Bone marrow (tissue), 2 donors: ENCODE data around the gene OS9.
A peak's percentile ranks its signal among the peaks of the same experiment; 100 is the strongest.

ENCODE experiments used
- DNase-seq, 2 donors: peaks; one replicate each; lab custom pipeline; 2025; lab: John Stamatoyannopoulos, UW

The OS9 gene

GRCh38 chr12:57737467-57738460 is 43.8 kb downstream of the OS9 start:
- no peak for DNase-seq

- DNase-seq = no peak
Measured at GRCh38 chr12:57738661-57739237, 44.8 kb downstream of the OS9 start, which contains the start of gene AGAP2. TSS of gene AGAP2 (minus strand) at chr12:57738742. CDS start at chr12:57738246, 496 bp downstream.

- no peak for DNase-seq
Measured at GRCh38 chr12:57739387-57739786, 45.5 kb downstream of the OS9 start.

- DNase-seq = no peak
Measured at GRCh38 chr12:57739914-57740538, 46.1 kb downstream of the OS9 start.

- peak in 1 of 2 donors; percentile 63 for DNase-seq
Measured at GRCh38 chr12:57740656-57741412, 46.9 kb downstream of the OS9 start.

GRCh38 chr12:57741413-57741789 is 47.5 kb downstream of the OS9 start:
- no peak for DNase-seq

- DNase-seq = peak; percentile 18 to 55
Measured at GRCh38 chr12:57741844-57742738, 48.2 kb downstream of the OS9 start.

GRCh38 chr12:57743769-57744168 is 49.8 kb downstream of the OS9 start:
- no peak for DNase-seq

- peak in 1 of 2 donors; percentile 93 for DNase-seq
Measured at GRCh38 chr12:57744194-57744776, 50.4 kb downstream of the OS9 start.

- DNase-seq = peak; percentile 93 to 99
Measured at GRCh38 chr12:57744777-57745484, 51.0 kb downstream of the OS9 start, which contains the start of gene TSPAN31. TSS of gene TSPAN31 (plus strand) at chr12:57745039. CDS start at chr12:57745155, 116 bp downstream.

- no peak for DNase-seq
Measured at GRCh38 chr12:57745485-57745881, 51.6 kb downstream of the OS9 start.

GRCh38 chr12:57746025-57746424 is 52.1 kb downstream of the OS9 start:
- DNase-seq = no peak

- no peak for DNase-seq
Measured at GRCh38 chr12:57749061-57749460, 55.1 kb downstream of the OS9 start.

- no peak for DNase-seq
Measured at GRCh38 chr12:57750561-57751431, 56.9 kb downstream of the OS9 start.

- no peak for DNase-seq
Measured at GRCh38 chr12:57751432-57751787, 57.5 kb downstream of the OS9 start.

- DNase-seq = peak; percentile 83 to 99
Measured at GRCh38 chr12:57751788-57752667, 58.1 kb downstream of the OS9 start, which contains the start of gene CDK4. TSS of gene CDK4 (minus strand) at chr12:57752310. CDS start at chr12:57751717, 593 bp downstream.

- DNase-seq = no peak
Measured at GRCh38 chr12:57752668-57753000, 58.7 kb downstream of the OS9 start.
